HG02610 (cell line): ENCODE measurements around the gene PDF.
A peak's percentile ranks its signal among the peaks of the same experiment; 100 is the strongest.

Source experiments
- ATAC-seq: cut with Tn5 transposase; IDR thresholded peaks from one replicate; pipeline ENCODE4 v1.9.1; 2021; ENCODE audit warnings: mild to moderate bottlenecking, moderate library complexity; ENCODE audit not compliant: unreplicated experiment

The PDF gene

GRCh38 chr16:69339289-69340094, 9.1 kb upstream of the PDF start, which contains the start of the genes COG8 and NIP7:
Gene COG8, minus strand, starts transcription at chr16:69339564. Its CDS starts 12 bp downstream, at chr16:69339552.
Gene NIP7, plus strand, starts transcription at chr16:69339772. Its CDS starts 58 bp downstream, at chr16:69339830.
- ATAC-seq, result peak; percentile 94

GRCh38 chr16:69338557-69339288, 8.3 kb upstream of the PDF start:
- no peak for ATAC-seq

- ATAC-seq, result no peak
Observed at GRCh38 chr16:69334696-69335095, 4.3 kb upstream of the PDF start.

- peak; percentile 29 for ATAC-seq
Observed at GRCh38 chr16:69329369-69330285, 761 bp downstream of the PDF start.

GRCh38 chr16:69328854-69329316, 1.5 kb downstream of the PDF start:
- ATAC-seq, result no peak

- no peak for ATAC-seq
Observed at GRCh38 chr16:69327585-69328310, 2.6 kb downstream of the PDF start.

- ATAC-seq, result no peak
Observed at GRCh38 chr16:69326172-69326873, 4.1 kb downstream of the PDF start.

GRCh38 chr16:69325784-69326171, 4.6 kb downstream of the PDF start:
- no peak for ATAC-seq

- no peak for ATAC-seq
Observed at GRCh38 chr16:69324585-69325253, 5.7 kb downstream of the PDF start.

- no peak for ATAC-seq
Observed at GRCh38 chr16:69324013-69324531, 6.3 kb downstream of the PDF start.

- no peak for ATAC-seq
Observed at GRCh38 chr16:69323415-69323814, 7.0 kb downstream of the PDF start.

GRCh38 chr16:69322343-69322742, 8.0 kb downstream of the PDF start:
- no peak for ATAC-seq

GRCh38 chr16:69321080-69321479, 9.3 kb downstream of the PDF start:
- no peak for ATAC-seq

- ATAC-seq, result no peak
Observed at GRCh38 chr16:69320740-69321073, 9.7 kb downstream of the PDF start.

GRCh38 chr16:69319826-69320739, 10.3 kb downstream of the PDF start:
- ATAC-seq, result no peak

- ATAC-seq, result no peak
Observed at GRCh38 chr16:69319381-69319780, 11.0 kb downstream of the PDF start.

GRCh38 chr16:69318911-69319289, 11.5 kb downstream of the PDF start:
- ATAC-seq, result no peak
